H1 (cell line): ENCODE data around the gene ROR1. TPM values are rescaled to one million over a fixed set of nuclear protein-coding genes. Genes with fewer than 3 reads are reported as not detected.

ENCODE experiments used
- CTCF ChIA-PET: fragments of 300-600 bp; sonication (Branson Sonifier 250); formaldehyde crosslinking; loops from one replicate; lab custom pipeline; 2021; ENCODE audit not compliant: partially characterized antibody; lab: Charles Lee
- POLR2A ChIA-PET: fragments of 300-600 bp; sonication (Branson Sonifier 250); formaldehyde crosslinking; loops from one replicate; lab custom pipeline; 2021; ENCODE audit warnings: inconsistent platforms; ENCODE audit not compliant: partially characterized antibody; lab: Charles Lee
- DNase-seq, 2 experiments: peaks; one replicate each; pipeline versions ENCODE4 v3.0.0 to v3.0.0-alpha.2; 2010 to 2022; ENCODE audit warnings: low spot score in 2 of 2, low read depth in 1 of 2, mixed read lengths in 1 of 2
- FAIRE-seq: peaks from 2 replicates; lab custom pipeline; 2011; peaks lifted over from hg19 to GRCh38; lab: Jason Lieb, UNC
- H2AFZ ChIP-seq: 2 replicates; pipeline ENCODE4 v1.8.1; 2012; ENCODE audit warnings: low read length, inconsistent platforms
- H2AK5ac ChIP-seq: 2 replicates; pipeline ENCODE4 v1.6.1; 2013; ENCODE audit warnings: low read depth, low read length
- H2BK120ac ChIP-seq: replicated peaks from 2 replicates; pipeline ENCODE3; 2013; ENCODE audit warnings: low read depth, low read length, inconsistent platforms
- H2BK12ac ChIP-seq: 2 replicates; pipeline ENCODE4 v1.6.1; 2013; ENCODE audit warnings: low read depth, low read length
- H2BK15ac ChIP-seq: 2 replicates; pipeline ENCODE4 v1.6.1; 2013; ENCODE audit warnings: low read length
- H2BK20ac ChIP-seq: 2 replicates; pipeline ENCODE4 v1.6.1; 2013; ENCODE audit warnings: low read length
- H2BK5ac ChIP-seq: 2 replicates; pipeline ENCODE4 v1.6.1; 2013; ENCODE audit warnings: low read depth, low read length
- H3K14ac ChIP-seq: 2 replicates; pipeline ENCODE4 v1.6.1; 2013; ENCODE audit warnings: inconsistent platforms; ENCODE audit not compliant: insufficient read length
- H3K18ac ChIP-seq: 2 replicates; pipeline ENCODE4 v1.6.1; 2013; ENCODE audit warnings: low read length; ENCODE audit errors: extremely low read depth
- H3K23ac ChIP-seq: 2 replicates; pipeline ENCODE4 v1.6.1; 2013; ENCODE audit warnings: inconsistent platforms; ENCODE audit not compliant: insufficient read length
- H3K23me2 ChIP-seq: 2 replicates; pipeline ENCODE4 v1.6.1; 2013; ENCODE audit warnings: low read depth, low read length
- H3K27ac ChIP-seq: 2 replicates; pipeline ENCODE4 v1.6.1; 2011; ENCODE audit warnings: low read depth, low read length, inconsistent platforms
- H3K27me3 ChIP-seq, 4 experiments: replicated peaks in 1 of 4; 1 replicate in 1 of 4; 2 replicates in 3 of 4; pipeline versions ENCODE4 v1.6.1 to v1.8.1; 2011 to 2013; ENCODE audit warnings: low read length in 3 of 4, mild to moderate bottlenecking in 3 of 4, inconsistent platforms in 2 of 4, mixed read lengths in 2 of 4, moderate library complexity in 1 of 4; ENCODE audit not compliant: control insufficient read depth in 3 of 4, insufficient read depth in 3 of 4; ENCODE audit errors: extremely low read depth in 1 of 4
- H3K36me3 ChIP-seq, 4 experiments: 2 replicates each; pipeline versions ENCODE4 v1.6.1 to v1.8.1; 2011 to 2013; ENCODE audit warnings: mild to moderate bottlenecking in 4 of 4, low read length in 3 of 4, moderate library complexity in 2 of 4, control low read depth in 1 of 4, inconsistent platforms in 1 of 4; ENCODE audit not compliant: insufficient read depth in 4 of 4, control insufficient read depth in 2 of 4
- H3K4ac ChIP-seq: replicated peaks from 2 replicates; pipeline ENCODE3; 2013; ENCODE audit warnings: low read length, low read depth, mixed read lengths, inconsistent platforms; ENCODE audit not compliant: insufficient read length
- H3K4me1 ChIP-seq, 4 experiments: replicated peaks in 1 of 4; 1 replicate in 1 of 4; 2 replicates in 3 of 4; pipeline versions ENCODE4 v1.6.1 to v1.8.1; 2011 to 2013; ENCODE audit warnings: low read length in 3 of 4, inconsistent platforms in 2 of 4, mixed read lengths in 1 of 4; ENCODE audit not compliant: insufficient read depth in 4 of 4, control insufficient read depth in 3 of 4
- H3K4me2 ChIP-seq, 2 experiments: 2 replicates each; pipeline versions ENCODE4 v1.6.1 to v1.8.1; 2011 to 2013; ENCODE audit warnings: low read depth in 2 of 2, low read length in 2 of 2, control low read depth in 1 of 2, inconsistent platforms in 1 of 2, mild to moderate bottlenecking in 1 of 2; ENCODE audit not compliant: insufficient read depth in 1 of 2
- H3K4me3 ChIP-seq, 4 experiments: fragments of 200-600, 300-600 bp in 1 of 4; sonication (generic), shearing (Covaris generic), sonication (Bioruptor Twin) in 1 of 4; 2 replicates each; pipeline versions ENCODE4 v1.5.1 to v1.8.1; 2011 to 2016; ENCODE audit warnings: low read length in 4 of 4, low read depth in 3 of 4, control low read depth in 2 of 4, inconsistent platforms in 2 of 4, mild to moderate bottlenecking in 2 of 4, mixed read lengths in 1 of 4, moderate library complexity in 1 of 4; ENCODE audit not compliant: insufficient read depth in 2 of 4; ENCODE audit errors: extremely low read depth in 1 of 4
- H3K56ac ChIP-seq: replicated peaks from 2 replicates; pipeline ENCODE3; 2013; ENCODE audit warnings: low read depth, mild to moderate bottlenecking, mixed read lengths, low read length, inconsistent platforms; ENCODE audit not compliant: insufficient read length
- H3K79me1 ChIP-seq: 2 replicates; pipeline ENCODE4 v1.6.1; 2013; ENCODE audit warnings: low read depth, low read length, control low read depth
- H3K79me2 ChIP-seq, 2 experiments: 2 replicates each; pipeline versions ENCODE4 v1.6.1 to v1.8.1; 2012 to 2013; ENCODE audit warnings: low read length in 2 of 2, mild to moderate bottlenecking in 2 of 2, inconsistent platforms in 1 of 2; ENCODE audit not compliant: insufficient read depth in 2 of 2, control insufficient read depth in 1 of 2
- H3K9ac ChIP-seq, 4 experiments: replicated peaks in 1 of 4; 1 replicate in 1 of 4; 2 replicates in 3 of 4; pipeline versions ENCODE4 v1.6.1 to v1.8.1; 2011 to 2013; ENCODE audit warnings: low read depth in 3 of 4, low read length in 3 of 4, control low read depth in 2 of 4, mild to moderate bottlenecking in 2 of 4, moderate library complexity in 2 of 4, inconsistent platforms in 1 of 4; ENCODE audit errors: extremely low read depth in 1 of 4
- H3K9me3 ChIP-seq, 2 experiments: 2 replicates each; pipeline versions ENCODE4 v1.6.1 to v1.8.1; 2012 to 2013; ENCODE audit warnings: mild to moderate bottlenecking in 2 of 2, moderate library complexity in 2 of 2, control low read depth in 1 of 2, inconsistent platforms in 1 of 2, low read depth in 1 of 2, low read length in 1 of 2, mixed read lengths in 1 of 2; ENCODE audit not compliant: insufficient read depth in 2 of 2
- H4K20me1 ChIP-seq, 2 experiments: replicated peaks in 1 of 2; 2 replicates each; pipeline versions ENCODE3 to v1.8.1; 2011 to 2013; ENCODE audit warnings: inconsistent platforms in 2 of 2, low read length in 2 of 2, mild to moderate bottlenecking in 1 of 2; ENCODE audit not compliant: insufficient read depth in 2 of 2, control insufficient read depth in 1 of 2
- H4K5ac ChIP-seq: 2 replicates; pipeline ENCODE4 v1.6.1; 2013; ENCODE audit warnings: low read length, low read depth, mixed read lengths, inconsistent platforms; ENCODE audit not compliant: insufficient read length
- H4K8ac ChIP-seq: 2 replicates; pipeline ENCODE4 v1.8.0; 2013; ENCODE audit warnings: mild to moderate bottlenecking, moderate library complexity, low read length, inconsistent platforms; ENCODE audit not compliant: insufficient read depth; ENCODE audit errors: extremely low read depth
- H4K91ac ChIP-seq: replicated peaks from 2 replicates; pipeline ENCODE3; 2013; ENCODE audit warnings: low read length, mixed read lengths, inconsistent platforms; ENCODE audit not compliant: insufficient read length
- ATF3 ChIP-seq: IDR thresholded peaks from 2 replicates; pipeline ENCODE4 v1.6.1; 2011; ENCODE audit warnings: low read depth, mild to moderate bottlenecking, low read length; ENCODE audit not compliant: insufficient read depth
- BACH1 ChIP-seq: IDR thresholded peaks from 2 replicates; pipeline ENCODE4 v1.6.1; 2012; ENCODE audit warnings: low read length, improper control_type of control experiment
- GTF2F1 ChIP-seq: IDR thresholded peaks from 2 replicates; pipeline ENCODE4 v1.6.1; 2012; ENCODE audit warnings: low read depth, low read length, improper control_type of control experiment, borderline replicate concordance
- KDM5A ChIP-seq: fragments of 200-600 bp; IDR thresholded peaks from 2 replicates; pipeline ENCODE4 v1.7.1; 2012; ENCODE audit warnings: mild to moderate bottlenecking, low read length, inconsistent platforms, mixed read lengths
- RAD21 ChIP-seq, 2 experiments: IDR thresholded peaks in 1 of 2; conservative IDR thresholded peaks in 1 of 2; 2 replicates each; pipeline ENCODE4 v1.6.1; 2011; ENCODE audit warnings: low read depth in 2 of 2, low read length in 2 of 2, improper control_type of control experiment in 1 of 2, inconsistent platforms in 1 of 2, mild to moderate bottlenecking in 1 of 2, moderate library complexity in 1 of 2
- RBBP5 ChIP-seq: IDR thresholded peaks from 2 replicates; pipeline ENCODE4 v1.7.1; 2012; ENCODE audit warnings: low read depth, mild to moderate bottlenecking, inconsistent platforms, low read length, moderate library complexity, borderline replicate concordance
- RNF2 ChIP-seq: fragments of 200-900, 300-1000 bp; sonication (generic); IDR thresholded peaks from 2 replicates; pipeline ENCODE4 v1.7.1; 2016; ENCODE audit warnings: borderline replicate concordance, low read depth, mild to moderate bottlenecking, antibody characterized with exemption, low read length; ENCODE audit not compliant: poor library complexity, severe bottlenecking; ENCODE audit errors: missing control alignments
- SAP30 ChIP-seq: fragments of 300-600 bp; sonication (generic); IDR thresholded peaks from 2 replicates; pipeline ENCODE4 v1.7.1; 2012; ENCODE audit warnings: low read length, moderate library complexity, mild to moderate bottlenecking, inconsistent platforms; ENCODE audit not compliant: insufficient read depth, insufficient replicate concordance
- SIRT6 ChIP-seq: IDR thresholded peaks from one replicate; pipeline ENCODE4 v1.7.1; 2012; ENCODE audit warnings: low read length, inconsistent platforms
- SIX5 ChIP-seq: IDR thresholded peaks from 2 replicates; pipeline ENCODE4 v1.6.1; 2011; ENCODE audit warnings: mild to moderate bottlenecking, low read depth, low read length
- WGBS, 2 experiments: shearing (Covaris generic) in 1 of 2; methylation state at CpG; one replicate each; pipeline versions ENCODE4 v1.1.6 to v1.1.7; 2013 to 2015; ENCODE audit warnings: low lambda C conversion rate in 2 of 2, mixed read lengths in 2 of 2, inconsistent platforms in 1 of 2, low coverage in 1 of 2, missing lambda C conversion rate in 1 of 2; ENCODE audit not compliant: insufficient replicate concordance in 2 of 2, insufficient coverage in 1 of 2, insufficient read length in 1 of 2; ENCODE audit errors: extremely low coverage in 1 of 2, missing lambda C conversion rate in 1 of 2; 5-methylcytosine and 5-hydroxymethylcytosine counted together
- polyA plus RNA-seq, 7 experiments: library from polyadenylated mRNA; depleted of rRNA in 3 of 7; stranded (reverse) in 5 of 7; unstranded in 2 of 7; fragments of >200 nt in 5 of 7; fragments of 200-250 nt in 2 of 7; gene quantifications; 1 replicate in 5 of 7; 2 replicates in 1 of 7; 4 replicates in 1 of 7; pipeline versions ENCODE4 v1.2.1 to v1.2.3, GENCODE V29; 2011 to 2013; ENCODE audit warnings: missing spikeins in 2 of 7, mixed read lengths in 2 of 7
- total RNA-seq: library from RNA; stranded (reverse); fragmentation: NEBNext Ultra II Directional; extraction: Animal tissue kit (Norgen Biotek cat#: 25700); gene quantifications from 2 replicates; pipeline ENCODE4 v1.2.1, GENCODE V29; 2021

The ROR1 gene
- total and polyA plus RNA-seq, 2 of the 8 experiments (the other 6 are each of a cell fraction or from before 2014, with no cell fraction given) = 33.6 to 73.6 TPM

- Histone ChIP-seq H3K27ac (no peak overlapping the region), H3K4me1 (peaks cover 3 to 20% (median 9%) of the 10 kb centered on the region in 4 experiments; a peak in 6 of 7 replicates), H4K20me1 (peaks cover 10 to 16% of the 10 kb centered on the region in 2 experiments), H2AK5ac (no peak overlapping the region), H2BK20ac (no peak overlapping the region), H3K14ac (no peak overlapping the region), H3K4ac (no peak overlapping the region), H3K23me2 (no peaks in the 10 kb centered on the region; the same call in 1 of the 2 replicates), H3K9me3 (no peaks in the 10 kb centered on the region), H3K9ac (no peak overlapping the region), H2BK15ac (no peak overlapping the region), H3K18ac (no peak overlapping the region; the same call in 1 of the 2 replicates), H4K91ac (no peak overlapping the region), H4K8ac (no peak overlapping the region), H3K23ac (no peak overlapping the region), H3K4me3 (no peak overlapping the region), H3K56ac (no peak overlapping the region), H3K27me3 (no peaks in the 10 kb centered on the region), H2BK5ac (no peak overlapping the region), H3K4me2 (no peak overlapping the region), H4K5ac (no peak overlapping the region), H3K79me1 (peaks cover 13% of the 10 kb centered on the region), H3K79me2 (peaks cover 19 to 98% of the 10 kb centered on the region in 2 experiments), H2AFZ (no peak overlapping the region), H2BK120ac (no peak overlapping the region), H2BK12ac (no peak overlapping the region), H3K36me3 (no peaks in the 10 kb centered on the region)
- 100% methylated on average over 3 of the region's 3 CpGs; no CpG with 5 or more reads in 1 of the 2 experiments for WGBS, 2 experiments
- no peak for FAIRE-seq
- DNase-seq = no peak
- CTCF ChIA-PET = interaction anchor here (1.0 to 3.7 kb wide), 8 partner anchors 10 to 168 kb away, joined by 3 to 31 read pairs (median 5); no protein-coding TSS in a partner anchor
- POLR2A ChIA-PET = interaction anchor here (1.7 kb wide), 1 partner anchor 14 kb away, joined by 5 read pairs; no protein-coding TSS in a partner anchor
- TF ChIP-seq GTF2F1 = no peak
- TF ChIP-seq ATF3 = no peak
- TF ChIP-seq SIX5 = no peak
- no peak for TF ChIP-seq RAD21 (IDR thresholded peaks at IDR 0.05 in 1 of 2, conservative IDR thresholded peaks at IDR 0.05 in 1 of 2; ENCODE audit: low read depth in 2 of 2, low read length in 2 of 2)
- no peak for TF ChIP-seq BACH1
- no peak for TF ChIP-seq SIRT6
- no peak for TF ChIP-seq RBBP5
- TF ChIP-seq KDM5A = no peak
- TF ChIP-seq RNF2 = no peak
- no peak for TF ChIP-seq SAP30
These were observed 85.9 kb downstream of the ROR1 start for GRCh38 chr1:63859480-63860275.
